ENCODE measurements around the gene ASPSCR1. TPM values are rescaled to one million over a fixed set of nuclear protein-coding genes. Genes with fewer than 3 reads are reported as not detected.

Gene ASPSCR1
- total and polyA plus RNA-seq, 2 of the 13 experiments (the other 11 are each of a cell fraction or from before 2014, with no cell fraction given), result 274 to 314 TPM

GRCh38 chr17:81967244-81967532 lies 10.2 kb upstream of the ASPSCR1 start (continued):
- TF ChIP-seq FOXP4 (CRISPR knock-in tag; IDR thresholded peaks at IDR 0.05) (no peak), TAF15 (IDR thresholded peaks at IDR 0.05; ENCODE audit: low read depth, low read length, poor library complexity, severe bottlenecking) (no peak), NCOA2 (CRISPR knock-in tag; IDR thresholded peaks at IDR 0.05) (no peak), ZFP90 (CRISPR knock-in tag; IDR thresholded peaks at IDR 0.05; ENCODE audit: borderline replicate concordance) (no peak), TFDP2 (CRISPR knock-in tag; IDR thresholded peaks at IDR 0.05) (no peak), BORCS8-MEF2B (CRISPR knock-in tag; IDR thresholded peaks at IDR 0.05) (no peak), TMF1 (CRISPR knock-in tag; IDR thresholded peaks at IDR 0.05; ENCODE audit: low read depth) (0 out of 2 replicates have a peak, but pooled peaks have one; percentile 14), ZNF326 (CRISPR knock-in tag; IDR thresholded peaks at IDR 0.05; ENCODE audit: borderline replicate concordance) (no peak), MAFG (CRISPR knock-in tag; IDR thresholded peaks at IDR 0.05) (no peak), HMGXB3 (CRISPR knock-in tag; IDR thresholded peaks at IDR 0.05; ENCODE audit: borderline replicate concordance) (no peak; the same call in 1 of the 2 replicates), PHF21A (CRISPR knock-in tag; IDR thresholded peaks at IDR 0.05) (no peak; the same call in 1 of the 2 replicates), NFIB (CRISPR knock-in tag; IDR thresholded peaks at IDR 0.05; ENCODE audit: borderline replicate concordance) (no peak), ZNF646 (CRISPR knock-in tag; IDR thresholded peaks at IDR 0.05) (no peak), ZZZ3 (CRISPR knock-in tag; IDR thresholded peaks at IDR 0.05; ENCODE audit: borderline replicate concordance) (no peak), FLYWCH1 (CRISPR knock-in tag; IDR thresholded peaks at IDR 0.05) (no peak), ZNF703 (CRISPR knock-in tag; IDR thresholded peaks at IDR 0.05; ENCODE audit: borderline replicate concordance) (peak; percentile 17; the same call in 1 of the 2 replicates), HMG20A (CRISPR knock-in tag; IDR thresholded peaks at IDR 0.05; ENCODE audit: borderline replicate concordance) (no peak)
